Stimulated activated CD4-positive, alpha-beta T cell treated with anti-CD3 and anti-CD28 coated beads, TNF-alpha, amount 100 ng/mL, for 48 hours (primary cell): ENCODE results near the gene MICALL2.

Experiments used
- DNase-seq, 3 donors: peaks; one replicate each; pipeline ENCODE4 v3.0.0-alpha.2; 2020; ENCODE audit warnings: low read depth in 3 of 3

MICALL2 gene

DNA sequence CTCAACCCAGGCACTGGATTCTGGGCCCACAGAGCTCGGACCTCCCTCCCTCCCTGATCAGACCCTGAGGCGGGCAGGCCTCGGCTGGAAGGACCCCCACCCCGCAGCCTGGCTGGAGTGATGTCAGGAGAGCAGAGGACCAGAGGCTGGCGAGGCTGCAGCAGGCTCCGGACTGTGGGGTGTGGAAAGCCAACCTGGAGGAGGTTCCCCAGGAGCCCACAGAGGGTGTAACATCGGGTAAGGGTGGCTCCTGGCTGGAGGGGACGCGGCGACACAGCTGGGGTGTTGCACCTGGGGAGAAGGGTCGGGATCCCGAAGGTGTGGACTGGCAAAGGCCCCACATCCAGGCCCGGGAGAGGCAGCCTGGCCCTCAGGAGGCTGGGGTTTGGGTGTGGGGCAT, 8.9 kb upstream of the MICALL2 start:
- no peak for DNase-seq

DNA sequence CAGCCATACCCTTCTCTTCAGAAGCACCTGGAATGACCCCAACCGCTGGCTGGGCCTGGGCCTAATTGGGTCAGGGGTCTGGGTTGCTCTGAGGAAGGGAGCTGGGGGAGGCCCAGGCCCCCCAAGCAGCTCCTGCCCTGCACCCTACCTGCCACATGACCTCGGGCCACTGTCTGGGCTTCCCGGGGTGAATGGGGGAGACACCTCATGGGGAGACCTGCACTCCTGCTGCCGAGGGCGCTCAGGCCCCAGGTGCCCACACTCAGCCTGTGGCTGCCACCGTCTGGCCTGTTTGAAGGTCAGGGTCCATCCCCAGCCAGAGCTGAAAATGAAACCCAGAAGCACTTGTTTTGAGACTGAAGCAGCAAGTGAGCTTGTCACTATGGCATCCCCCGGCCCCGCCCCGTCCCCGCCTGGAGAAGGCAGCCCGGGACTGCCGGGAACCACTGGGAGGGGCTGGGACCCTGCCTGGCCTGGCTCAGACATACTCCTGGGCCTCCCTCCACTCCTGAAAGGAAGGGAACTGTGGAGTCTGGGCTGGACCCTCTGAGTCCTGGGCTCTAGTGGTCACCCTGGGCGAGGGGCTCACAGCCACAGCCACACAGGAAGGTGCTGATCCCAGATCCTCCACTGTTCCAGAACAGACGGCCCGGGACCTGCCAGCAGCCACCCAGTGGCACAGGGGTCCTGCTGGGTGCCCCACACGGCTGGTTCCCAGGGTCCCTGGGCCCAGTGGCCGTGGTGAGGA, 7.4 kb upstream of the MICALL2 start:
- no peak for DNase-seq

DNA sequence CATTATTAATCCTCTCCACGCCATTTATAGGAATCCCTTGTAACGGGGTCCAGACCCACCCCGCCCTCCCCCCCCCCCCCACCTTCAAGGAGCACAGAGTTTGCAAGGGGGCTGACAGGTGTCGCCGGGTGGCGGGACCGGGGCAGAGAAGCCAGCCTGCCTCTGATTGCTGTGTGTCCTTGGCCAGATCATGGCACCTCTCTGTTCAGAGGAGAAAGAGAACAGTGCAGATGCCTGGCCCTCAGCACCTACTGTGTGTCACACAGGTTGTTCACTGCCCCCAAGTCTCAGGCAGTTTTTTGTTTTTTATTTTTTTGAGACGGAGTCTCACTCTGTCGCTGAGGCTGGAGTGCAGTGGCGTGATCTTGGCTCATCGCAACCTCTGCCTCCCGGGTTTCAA, 5.4 kb upstream of the MICALL2 start:
- DNase-seq: no peak

DNA sequence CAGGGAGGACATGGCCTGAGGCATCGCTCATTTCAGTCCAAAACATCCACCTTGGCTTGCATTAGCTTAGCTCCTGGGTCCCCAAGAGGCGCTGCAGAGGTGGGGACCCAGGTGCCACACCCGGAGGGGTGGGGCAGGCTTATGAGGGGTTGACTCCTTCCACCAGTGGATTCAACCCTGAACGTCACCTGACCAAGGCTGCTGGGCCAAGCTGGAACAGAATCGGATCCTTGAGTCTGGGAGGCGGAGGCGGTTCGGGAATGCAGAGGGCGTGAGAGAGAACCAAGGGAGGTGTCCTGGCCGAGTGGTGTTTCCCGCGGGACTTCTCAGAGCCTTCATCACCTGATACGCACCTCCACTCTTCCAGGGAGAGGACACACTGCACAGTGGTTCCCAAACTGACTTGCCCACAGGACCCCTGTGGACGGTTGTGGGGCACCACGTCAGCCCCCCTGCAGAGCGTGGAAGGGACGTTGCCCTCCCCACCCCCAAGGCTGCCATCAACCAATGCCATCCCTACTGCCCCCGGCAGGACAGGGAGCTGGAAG, 4.5 kb upstream of the MICALL2 start:
- no peak for DNase-seq

DNA sequence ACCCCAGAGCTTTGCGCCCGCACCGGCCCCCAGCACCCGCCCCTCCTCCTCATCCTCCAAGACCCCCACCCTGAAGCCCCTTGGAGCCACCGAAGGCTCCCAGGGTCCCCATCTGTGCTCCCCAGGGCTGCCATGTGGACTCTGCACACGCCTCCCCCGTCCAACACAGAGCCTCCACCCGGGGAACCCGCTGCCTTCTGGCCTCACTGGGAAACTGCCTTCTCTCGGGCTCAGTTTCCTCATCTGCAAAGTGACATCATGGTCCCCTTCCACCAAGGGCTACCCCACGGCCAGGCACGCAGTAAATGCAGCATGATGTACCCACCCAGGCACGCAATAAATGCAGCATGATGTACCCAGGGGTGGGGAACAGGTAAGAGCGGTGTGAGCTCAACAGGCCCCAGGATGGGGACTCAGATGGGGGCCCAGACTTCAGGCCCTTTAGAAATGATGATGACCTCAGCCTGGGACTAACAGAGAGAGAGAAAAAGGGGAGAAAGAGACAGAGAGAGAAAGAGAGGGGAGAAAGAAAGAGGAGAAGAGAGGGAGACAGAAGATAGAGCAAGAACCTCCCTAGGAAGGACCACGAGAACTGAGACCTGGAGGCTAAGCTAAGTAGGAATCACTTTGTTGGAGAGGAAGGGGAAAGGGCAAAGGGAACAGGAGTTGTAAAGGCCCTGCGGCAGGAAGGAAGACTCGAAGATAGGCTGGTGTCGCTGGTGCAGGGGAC, 2.5 kb upstream of the MICALL2 start:
- no peak for DNase-seq

DNA sequence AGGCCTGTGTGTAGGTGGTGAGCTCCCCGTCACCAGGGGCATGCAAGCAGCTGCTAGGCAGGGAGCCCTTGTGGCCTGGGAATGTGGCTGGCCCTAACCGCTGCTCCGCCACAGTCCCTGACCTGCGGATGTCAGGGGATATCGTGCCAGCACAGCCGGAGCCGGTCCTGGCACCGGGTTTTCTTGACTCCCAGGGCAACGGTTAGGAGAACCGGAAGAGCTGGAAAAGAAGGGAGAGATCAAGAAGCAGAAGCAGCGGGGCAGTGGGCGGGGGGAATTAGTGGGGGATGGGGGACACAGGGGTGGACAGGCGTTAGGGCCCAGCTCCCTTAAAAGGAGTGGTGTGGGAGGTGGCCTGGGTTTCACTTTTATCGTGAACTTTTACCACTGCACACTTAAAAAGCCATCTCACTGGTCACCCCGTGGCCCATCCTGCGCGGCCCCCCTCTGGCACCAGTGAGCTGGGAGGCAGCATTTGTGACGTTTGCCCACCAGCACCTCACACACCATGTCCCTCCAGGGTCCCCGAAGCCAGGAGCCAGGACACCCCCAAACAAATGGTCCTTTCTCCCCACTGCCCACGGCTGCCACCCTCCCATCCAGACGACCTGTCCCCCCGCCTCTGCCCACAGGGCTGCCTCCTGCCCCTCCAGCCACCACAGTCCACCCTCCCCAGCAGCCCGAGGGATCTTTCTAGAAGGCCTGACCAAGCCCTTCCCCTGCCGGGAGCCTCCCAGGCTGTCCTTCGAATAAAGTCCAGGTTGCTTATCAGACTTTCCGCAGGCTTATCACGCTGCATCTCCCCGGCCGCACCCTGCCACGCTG, 1.8 kb upstream of the MICALL2 start:
- DNase-seq: no peak

DNA sequence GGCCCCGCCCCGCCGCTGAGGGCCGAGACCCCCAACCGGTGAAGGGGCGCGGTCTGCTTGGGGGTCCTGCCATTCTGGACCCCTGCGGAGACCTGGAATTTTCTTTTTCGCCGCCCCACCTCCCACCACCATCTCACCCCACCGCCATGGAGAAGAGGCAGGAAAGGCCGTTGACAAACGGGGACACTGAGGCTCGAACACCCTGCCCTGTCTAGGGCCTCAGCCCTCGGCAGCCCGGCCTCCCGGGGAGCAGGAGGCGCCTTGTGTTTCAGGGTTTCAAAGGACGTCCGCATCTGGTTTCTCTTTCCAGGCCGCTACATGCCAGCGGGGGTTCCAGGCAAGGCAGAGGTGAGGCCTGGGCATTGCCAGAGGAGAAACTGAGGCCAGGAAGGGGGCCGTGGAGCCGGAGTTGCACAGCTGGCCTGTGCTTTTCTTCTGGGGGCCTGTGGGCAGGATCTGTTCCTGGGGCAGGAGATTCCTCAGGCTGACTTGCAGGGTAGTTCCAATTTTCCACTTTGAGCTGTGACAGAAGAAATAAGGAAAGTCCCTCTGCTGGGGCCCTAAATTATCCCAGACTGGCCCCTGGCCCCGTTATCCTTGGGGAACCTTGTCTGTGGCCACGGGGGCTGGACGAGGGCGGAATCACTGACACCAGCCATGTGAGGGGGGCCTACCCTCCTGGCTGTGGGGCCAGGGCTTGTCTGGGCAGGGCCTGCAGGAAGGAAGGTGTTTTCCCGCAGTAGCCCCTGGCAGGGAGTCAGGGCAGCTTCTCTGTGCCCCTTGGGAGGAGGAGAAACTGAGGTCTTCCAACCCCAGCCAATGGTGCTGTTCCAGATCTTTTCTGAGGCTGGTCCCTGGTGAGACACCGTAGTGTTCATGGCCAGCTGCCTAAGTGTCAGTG, 900 bp upstream of the MICALL2 start:
- no peak for DNase-seq

DNA sequence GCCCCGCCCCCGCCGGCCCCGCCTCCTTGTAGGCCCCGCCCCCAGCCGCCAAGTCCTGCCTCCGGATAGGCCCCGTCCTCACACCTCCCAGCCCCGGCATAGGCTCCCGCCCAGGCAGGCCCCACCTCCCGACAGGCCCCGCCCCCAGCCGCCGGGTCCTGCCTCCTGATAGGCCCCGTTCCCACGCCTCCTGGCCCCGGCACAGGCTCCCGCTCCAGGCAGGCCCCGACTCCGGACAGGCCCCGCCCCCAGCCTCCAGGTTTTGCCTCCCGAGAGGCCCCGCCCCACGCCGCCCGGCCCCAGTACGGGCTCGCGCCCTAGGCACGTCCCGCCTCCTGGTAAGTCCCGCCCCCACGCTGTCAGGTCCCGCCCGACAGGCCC, 232 bp upstream of the MICALL2 start:
- peak; percentile 96 to 99 (median 97) for DNase-seq

DNA sequence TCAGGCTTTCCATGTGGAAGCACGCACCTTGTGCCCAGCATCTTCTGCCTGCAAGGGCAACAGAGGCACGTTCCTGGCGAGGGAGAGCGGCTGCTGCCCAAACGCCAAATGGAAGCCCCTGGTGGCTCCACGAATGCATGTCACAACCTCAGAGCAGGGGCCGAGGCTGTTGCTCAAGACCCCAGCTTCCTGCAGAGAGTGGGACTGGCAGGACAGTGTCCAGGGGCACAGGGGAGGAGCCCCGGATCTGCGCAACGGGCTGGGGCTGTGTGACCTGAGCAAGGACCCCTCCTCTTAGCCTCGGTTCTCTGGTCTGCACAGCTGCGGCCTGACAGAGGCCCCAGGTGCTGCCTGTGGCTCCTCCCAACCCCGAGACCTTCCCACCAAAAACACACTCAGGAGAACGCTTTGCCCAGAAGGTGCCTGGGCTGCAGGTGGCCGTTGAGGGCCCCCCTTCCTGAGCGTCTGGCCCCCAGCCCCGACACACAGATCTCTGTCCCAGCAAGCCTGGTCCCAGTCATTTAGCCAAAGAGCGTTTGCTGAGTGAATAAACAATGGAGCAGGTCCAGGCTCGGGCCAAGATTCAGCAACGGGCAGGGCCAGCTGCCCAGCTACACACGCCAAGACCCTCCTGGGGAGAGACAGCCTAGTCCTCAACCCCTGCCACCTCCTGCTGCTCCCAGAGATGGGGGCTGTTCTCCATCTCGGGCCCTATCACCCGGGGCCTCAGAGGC, 1.2 kb downstream of the MICALL2 start:
- no peak for DNase-seq

DNA sequence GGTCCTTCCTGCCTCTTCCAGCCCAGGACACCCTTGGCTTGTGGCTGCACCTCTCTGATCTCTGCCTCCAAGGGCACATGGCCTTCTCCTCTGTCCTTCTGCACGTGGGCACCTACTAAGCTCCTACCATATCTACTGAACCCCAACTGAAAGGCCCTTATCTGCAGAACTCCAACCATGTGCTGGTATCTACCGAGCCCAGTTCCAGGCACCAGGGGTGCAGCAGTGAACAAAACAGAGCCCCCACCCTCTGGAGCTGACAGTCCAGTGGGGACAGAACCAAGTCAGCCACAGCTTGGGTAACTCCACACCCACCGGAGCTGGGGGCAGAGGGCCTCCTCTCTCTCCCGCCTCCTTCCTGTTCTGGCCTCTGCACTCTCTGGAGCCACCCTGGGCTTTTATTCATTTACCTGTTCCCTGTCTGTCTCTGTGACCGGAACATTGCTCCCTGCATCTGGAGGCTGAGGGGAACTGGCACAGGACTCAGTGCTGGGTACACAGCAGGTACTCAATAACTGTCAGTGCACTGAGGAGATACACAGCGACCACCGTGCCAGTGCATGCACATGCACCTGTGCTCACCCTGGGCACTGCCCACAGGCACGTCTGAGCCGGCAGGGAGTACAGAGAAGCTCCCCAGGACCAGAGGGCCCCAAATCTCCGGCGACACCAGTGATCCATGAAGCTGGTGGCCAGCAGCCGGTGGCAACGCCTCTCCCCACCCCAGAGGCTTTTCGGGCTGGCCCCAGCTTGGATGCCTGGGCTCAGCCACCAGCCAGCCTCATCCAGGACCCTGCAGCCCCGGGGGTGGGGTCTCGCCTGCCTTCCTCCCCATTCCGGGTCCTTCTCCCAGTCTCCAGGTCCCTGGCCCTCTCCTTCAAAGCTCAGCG, 2.0 kb downstream of the MICALL2 start:
- no peak for DNase-seq

DNA sequence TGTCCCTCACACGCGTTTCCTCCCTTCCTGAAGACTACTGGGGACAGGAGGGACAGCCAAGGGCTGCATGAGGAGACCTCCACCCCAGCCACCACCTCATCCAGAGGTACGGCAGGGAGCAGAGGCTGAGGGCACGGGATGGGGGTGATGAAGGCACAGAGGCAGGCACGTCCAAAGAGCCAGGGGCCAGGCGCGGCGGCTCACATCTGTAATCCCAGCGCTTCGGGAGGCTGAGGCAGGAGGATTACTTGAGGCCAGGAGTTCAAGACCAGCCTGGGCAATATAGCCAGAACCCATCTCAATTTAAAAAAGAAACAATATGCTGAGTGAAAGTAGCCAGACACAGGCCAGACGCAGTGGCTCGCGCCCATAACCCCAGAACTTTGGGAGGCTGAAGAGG, 3.3 kb downstream of the MICALL2 start:
- DNase-seq: no peak

DNA sequence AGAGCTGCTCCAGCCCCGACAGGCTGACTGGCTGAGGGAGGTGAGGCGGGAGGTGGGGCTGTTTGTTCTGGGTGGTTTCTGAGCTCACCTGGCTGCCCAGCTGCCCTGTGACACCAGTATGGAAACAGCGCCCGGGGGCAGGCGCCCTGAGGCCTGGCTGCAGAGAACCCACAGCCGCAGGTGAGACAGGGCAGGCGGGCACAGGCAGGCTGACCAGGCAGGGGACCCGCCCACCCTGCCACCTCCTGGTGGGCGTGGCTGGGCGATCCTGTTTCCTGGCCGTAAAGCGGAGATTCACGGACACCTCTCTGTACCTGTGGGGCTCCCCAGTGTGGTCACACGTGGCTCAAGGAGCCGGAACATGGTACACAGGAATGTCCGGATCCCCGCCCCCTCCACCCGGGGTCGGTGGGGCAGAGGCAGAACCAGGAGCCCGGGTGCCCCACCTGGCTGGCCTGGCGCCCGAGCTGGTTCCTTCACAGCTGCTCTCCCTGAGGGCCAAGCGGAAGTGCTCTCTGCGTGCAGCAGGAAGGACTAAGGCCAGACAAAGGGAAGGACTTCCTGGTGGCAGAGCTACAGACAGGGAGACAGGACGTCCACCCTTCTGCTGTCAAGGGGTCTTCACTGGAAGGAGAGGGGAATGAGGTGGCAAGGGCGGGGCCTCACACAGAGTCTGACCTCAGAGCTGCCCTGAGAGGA, 3.9 kb downstream of the MICALL2 start:
- no peak for DNase-seq

DNA sequence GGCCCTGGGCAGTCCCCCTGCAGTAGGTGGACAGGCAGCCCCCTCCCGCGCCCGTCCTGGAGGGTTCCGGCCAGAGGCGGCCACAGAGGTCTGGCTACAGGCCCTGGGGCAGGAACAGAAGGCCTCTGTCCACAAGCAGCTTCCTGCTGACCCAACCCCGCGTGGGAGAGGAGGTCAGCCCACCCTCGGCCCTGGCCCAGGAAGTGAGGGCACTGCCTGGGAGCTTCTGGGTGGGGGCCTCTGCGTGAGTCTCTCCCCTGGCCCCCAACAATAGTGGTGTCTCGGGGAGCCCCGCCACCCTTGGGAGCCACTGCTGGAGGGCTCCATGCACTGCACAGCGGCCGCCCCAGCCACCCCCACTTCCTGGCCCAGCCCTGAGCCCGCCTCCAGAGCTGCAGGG, 4.7 kb downstream of the MICALL2 start:
- no peak for DNase-seq

DNA sequence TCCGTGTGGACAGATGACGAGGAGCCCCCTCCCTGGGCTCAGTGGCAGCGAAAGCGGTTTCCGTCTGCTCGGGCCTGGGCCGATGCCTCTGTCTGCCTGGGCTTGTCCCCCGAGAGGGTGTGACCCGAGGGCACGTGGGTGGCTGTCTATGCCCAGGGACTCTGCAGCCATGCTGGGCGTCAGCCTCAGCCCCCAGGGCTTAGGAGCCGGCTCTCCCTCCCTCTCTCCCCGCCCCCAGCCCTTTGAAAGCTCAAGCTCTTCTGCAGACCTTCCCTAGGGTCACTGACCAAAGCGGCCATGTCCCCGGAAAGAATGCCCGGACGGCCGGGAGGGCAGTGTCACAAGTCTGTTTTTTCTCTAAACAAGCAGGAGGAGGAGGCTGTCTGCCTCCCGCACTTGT, 7.1 kb downstream of the MICALL2 start:
- no peak for DNase-seq

DNA sequence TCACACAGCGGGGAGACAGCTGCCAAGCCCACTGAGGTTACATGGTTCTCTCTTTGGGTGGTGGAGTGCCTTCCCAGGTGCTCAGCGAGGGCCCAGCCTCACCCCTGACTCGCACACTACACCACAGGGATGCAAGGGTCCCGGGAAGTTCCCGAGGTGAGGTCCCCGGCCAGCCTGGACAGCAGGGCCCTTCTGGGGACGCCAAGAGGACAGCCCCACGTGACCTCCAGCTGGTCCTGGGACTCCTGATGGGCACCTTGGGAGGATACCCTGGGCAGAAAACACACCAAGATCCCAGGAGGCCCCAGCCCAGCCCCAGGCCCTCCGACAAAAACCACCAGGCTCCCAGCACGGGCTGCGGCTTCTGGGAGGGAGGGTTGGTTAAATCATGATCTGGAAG, 8.3 kb downstream of the MICALL2 start:
- DNase-seq: no peak

DNA sequence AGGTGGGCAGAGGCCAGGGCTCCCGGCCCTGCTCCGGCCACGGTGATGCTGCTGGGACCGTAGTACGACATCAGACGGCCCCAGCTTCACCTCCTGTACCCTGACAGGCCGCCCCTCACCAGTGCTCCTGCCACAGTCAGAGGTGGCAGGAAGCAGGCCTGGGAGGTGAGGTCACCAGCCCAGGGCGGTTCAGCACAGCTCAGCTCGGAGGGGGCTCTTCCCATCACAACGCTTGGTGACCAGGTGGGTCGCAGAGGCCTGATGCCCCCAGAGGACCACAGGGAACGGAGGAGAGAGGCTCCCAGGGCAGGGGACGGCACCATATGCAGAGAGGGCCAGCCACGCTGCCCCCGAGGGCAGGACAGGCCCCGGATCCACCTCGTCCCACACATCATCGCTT, 8.8 kb downstream of the MICALL2 start:
- no peak for DNase-seq

DNA sequence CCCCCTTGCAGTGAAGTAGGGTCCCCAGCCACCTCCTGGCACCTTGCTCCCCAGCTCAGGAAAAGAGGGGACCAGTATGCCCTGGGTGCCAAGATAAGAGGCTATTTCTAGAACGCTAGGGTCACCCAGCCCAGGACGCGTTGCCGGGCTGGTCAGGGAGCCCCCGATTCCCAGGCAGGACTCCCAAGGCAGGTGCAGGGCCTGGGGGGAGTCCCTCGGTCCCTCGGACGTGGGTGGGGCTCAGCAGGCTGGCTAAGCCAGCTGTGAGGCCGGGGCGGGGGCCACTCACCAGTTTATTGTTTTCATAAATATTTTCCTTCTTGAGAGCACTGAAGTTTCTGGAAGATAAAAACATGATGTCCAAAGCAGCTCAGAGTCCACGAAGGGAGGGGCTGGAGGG, 9.3 kb downstream of the MICALL2 start:
- no peak for DNase-seq

DNA sequence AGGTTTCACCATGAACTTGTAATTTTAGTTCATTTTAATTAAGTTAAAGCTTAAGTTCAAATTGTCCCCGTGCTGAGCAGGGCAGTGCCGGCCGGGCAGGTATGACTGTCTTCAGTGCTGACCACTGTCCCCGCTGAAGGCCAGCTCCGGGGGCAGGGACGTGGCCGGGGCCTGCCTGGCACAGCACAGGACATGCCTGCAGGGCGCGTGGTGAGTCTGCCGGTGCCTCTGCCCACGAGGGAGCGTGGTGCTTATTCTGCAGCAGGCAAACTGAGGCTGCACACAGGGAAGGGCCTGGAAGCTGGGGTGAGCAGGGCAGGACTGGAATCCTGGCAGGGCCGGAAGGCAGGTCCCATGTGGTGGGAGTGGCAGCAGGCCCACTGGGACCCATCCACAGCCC, 9.8 kb downstream of the MICALL2 start:
- DNase-seq: no peak

DNA sequence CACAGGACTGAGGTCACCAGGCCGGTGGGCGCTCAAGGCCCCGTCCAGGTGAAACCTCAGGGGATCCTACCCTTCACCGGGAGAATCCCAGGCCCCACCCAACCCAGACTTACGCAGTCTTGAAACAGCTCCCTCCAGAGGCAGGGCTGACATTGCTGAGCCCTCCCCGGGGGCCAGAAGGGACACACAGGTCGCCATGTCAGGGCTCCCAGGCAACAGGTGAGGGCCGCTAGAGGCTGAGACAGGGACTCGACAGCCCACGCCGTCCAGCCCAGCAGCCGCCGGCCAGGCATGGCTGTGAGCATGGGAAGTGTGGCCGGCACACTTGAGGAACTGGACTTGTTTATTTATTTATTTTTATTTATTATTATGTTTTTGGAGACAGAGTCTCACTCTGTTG, 10.3 kb downstream of the MICALL2 start:
- DNase-seq: no peak
